Smooth muscle cell of the brain vasculature (primary cell): ENCODE data around the gene CCDC12.

Experiments
- DNase-seq: peaks from one replicate; pipeline ENCODE4 v3.0.0-alpha.2; 2012; ENCODE audit warnings: low read depth, low spot score

Gene CCDC12

GRCh38 chr3:46957092-46957820 lies 19.3 kb downstream of the CCDC12 start:
- DNase-seq = no peak

GRCh38 chr3:46955801-46956259 lies 20.7 kb downstream of the CCDC12 start:
- no peak for DNase-seq

- no peak for DNase-seq
These were observed 21.4 kb downstream of the CCDC12 start for GRCh38 chr3:46955157-46955556.

- no peak for DNase-seq
These were observed 22.4 kb downstream of the CCDC12 start for GRCh38 chr3:46954178-46954577.

- no peak for DNase-seq
These were observed 23.1 kb downstream of the CCDC12 start for GRCh38 chr3:46953234-46954010.

- DNase-seq = no peak
These were observed 23.7 kb downstream of the CCDC12 start for GRCh38 chr3:46952813-46953212.

- no peak for DNase-seq
These were observed 25.8 kb downstream of the CCDC12 start for GRCh38 chr3:46950650-46951241.

GRCh38 chr3:46950177-46950576 lies 26.4 kb downstream of the CCDC12 start:
- no peak for DNase-seq

GRCh38 chr3:46948830-46949671 lies 27.5 kb downstream of the CCDC12 start:
- no peak for DNase-seq

- no peak for DNase-seq
These were observed 28.4 kb downstream of the CCDC12 start for GRCh38 chr3:46947981-46948791.

GRCh38 chr3:46947546-46947901 lies 29.0 kb downstream of the CCDC12 start:
- no peak for DNase-seq

- no peak for DNase-seq
These were observed 29.5 kb downstream of the CCDC12 start for GRCh38 chr3:46946856-46947545.

GRCh38 chr3:46946416-46946815 lies 30.1 kb downstream of the CCDC12 start:
- no peak for DNase-seq

GRCh38 chr3:46944191-46944590 lies 32.4 kb downstream of the CCDC12 start:
- no peak for DNase-seq

- DNase-seq = no peak
These were observed 33.0 kb downstream of the CCDC12 start for GRCh38 chr3:46943237-46944187.

GRCh38 chr3:46942481-46943236 lies 33.9 kb downstream of the CCDC12 start:
- no peak for DNase-seq

GRCh38 chr3:46942076-46942475 lies 34.5 kb downstream of the CCDC12 start:
- DNase-seq = no peak
